Measurements from ENCODE around the gene CLEC14A.

CLEC14A gene

GRCh38 chr14:38205119-38205813, 50.6 kb downstream of the CLEC14A start:
- no peak for DNase-seq

- DNase-seq: no peak
Observed at GRCh38 chr14:38204719-38205115, 51.2 kb downstream of the CLEC14A start.
